NCI-H146 treated with DMSO at 0.1 percent for 48 hours (cell line): ENCODE measurements around the gene MOSMO.
"Not testable (repeated sequence)": the region's sequence is repeated elsewhere in the genome, so short reads cannot be mapped to it uniquely, and the experiment has no call there.

ENCODE experiments used
- DNase-seq: peaks from one replicate; lab custom pipeline; 2025; ENCODE audit not compliant: unreplicated experiment; lab: John Stamatoyannopoulos, UW

Gene MOSMO

GRCh38 chr16:22002047-22002446 is 5.9 kb upstream of the MOSMO start:
- not testable (repeated sequence) for DNase-seq

DNA sequence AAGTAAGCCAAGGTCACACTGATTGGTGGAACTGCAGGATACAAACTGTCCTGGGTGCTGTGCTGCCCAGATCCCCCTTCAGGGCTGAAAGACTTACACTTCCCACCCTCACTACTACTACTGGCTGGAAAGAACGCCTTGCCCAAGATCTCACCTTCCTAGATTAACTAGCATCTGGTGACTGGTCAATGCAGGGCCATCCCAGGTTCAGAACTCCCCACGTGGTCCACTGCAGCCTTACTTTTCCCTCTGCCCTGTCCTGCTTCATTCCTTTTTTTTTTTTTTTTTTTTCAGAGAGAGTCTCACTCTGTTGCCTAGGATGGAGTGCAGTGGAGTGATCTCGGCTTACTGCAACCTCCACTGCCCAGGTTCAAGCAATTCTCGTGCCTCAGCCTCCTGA is 4.7 kb upstream of the MOSMO start:
- DNase-seq = no peak

DNA sequence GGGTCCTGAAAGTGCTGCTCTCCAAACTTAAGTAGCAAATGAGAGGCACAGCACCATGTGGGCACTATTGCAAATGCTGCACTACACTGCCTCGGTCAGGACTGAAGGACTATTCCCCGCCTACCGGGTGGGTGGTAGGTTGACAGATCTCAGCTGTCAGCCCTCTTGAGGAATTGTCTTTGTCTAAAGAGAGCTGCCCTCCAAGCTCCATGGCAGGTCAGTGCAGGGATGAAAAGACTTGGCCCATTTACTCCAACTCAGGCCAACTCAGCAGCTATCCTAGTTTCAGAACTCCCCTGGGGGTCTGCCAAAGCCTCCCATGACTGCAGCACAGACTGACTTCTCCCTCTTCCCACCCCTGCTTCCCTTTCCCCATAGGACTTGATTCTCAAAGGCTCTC is 3.6 kb upstream of the MOSMO start:
- no peak for DNase-seq

- no peak for DNase-seq
Measured at GRCh38 chr16:22005746-22006145, 2.2 kb upstream of the MOSMO start.

GRCh38 chr16:22006636-22007035 is 1.3 kb upstream of the MOSMO start:
- no peak for DNase-seq

DNA sequence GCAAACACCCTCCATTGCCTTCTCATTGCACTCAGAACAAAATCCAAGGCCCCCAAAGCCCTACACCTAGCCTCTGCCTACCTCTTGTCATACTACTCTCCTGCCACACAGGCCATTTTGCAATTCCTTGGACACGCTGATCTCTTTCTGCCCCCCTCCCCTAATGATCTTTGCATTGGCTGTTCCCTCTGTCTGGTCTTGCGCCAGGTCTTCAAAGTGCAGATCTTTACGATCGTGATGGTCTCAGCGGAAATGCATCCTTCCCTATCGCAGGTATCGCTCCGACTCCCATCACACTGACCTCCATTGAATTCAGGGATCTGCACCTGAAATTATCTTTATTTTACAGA is 777 bp upstream of the MOSMO start:
- no peak for DNase-seq

GRCh38 chr16:22008215-22009059 is 526 bp downstream of the MOSMO start:
- DNase-seq = no peak

DNA sequence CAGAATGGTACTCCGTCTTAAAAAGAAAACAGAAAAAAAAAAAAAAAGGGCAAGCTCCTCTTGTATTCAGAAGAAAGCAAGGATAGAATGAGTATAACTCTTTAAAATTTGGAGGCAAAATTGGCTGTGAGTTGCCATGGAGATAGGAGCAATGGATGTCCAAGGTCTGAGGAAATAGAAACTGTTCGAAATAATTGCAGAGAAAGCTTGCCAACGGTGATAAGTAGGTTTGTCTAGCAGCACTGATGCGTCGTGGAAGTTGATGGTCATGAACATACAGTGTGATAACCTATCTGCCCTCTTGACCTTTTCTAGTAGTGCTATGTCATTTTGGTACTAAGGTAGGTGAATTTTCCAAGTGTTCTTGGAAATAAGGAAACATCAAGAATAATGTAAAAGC is 3.0 kb downstream of the MOSMO start:
- DNase-seq = no peak

DNA sequence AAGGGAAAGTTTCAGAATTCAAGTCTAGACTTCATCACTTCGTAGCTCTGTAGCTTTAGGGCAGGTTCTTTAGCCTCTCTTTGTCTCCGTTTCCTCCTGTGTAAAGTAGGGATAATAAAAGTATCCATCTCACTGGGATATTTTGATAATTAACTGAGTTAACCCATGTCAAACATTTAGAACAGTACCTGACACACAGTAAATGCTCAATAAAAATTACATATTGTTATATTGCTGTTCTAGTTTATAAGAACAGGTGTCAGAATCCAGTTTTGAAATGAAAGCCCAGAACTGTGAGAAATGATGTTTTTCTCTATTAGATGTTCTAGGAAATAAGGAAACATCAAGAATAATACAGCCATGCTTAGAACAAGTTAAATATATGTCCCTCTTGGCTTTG is 4.3 kb downstream of the MOSMO start:
- DNase-seq = no peak

- DNase-seq = no peak
Measured at GRCh38 chr16:22013486-22013885, 5.6 kb downstream of the MOSMO start.

GRCh38 chr16:22014271-22014873 is 6.5 kb downstream of the MOSMO start:
- DNase-seq = no peak

DNA sequence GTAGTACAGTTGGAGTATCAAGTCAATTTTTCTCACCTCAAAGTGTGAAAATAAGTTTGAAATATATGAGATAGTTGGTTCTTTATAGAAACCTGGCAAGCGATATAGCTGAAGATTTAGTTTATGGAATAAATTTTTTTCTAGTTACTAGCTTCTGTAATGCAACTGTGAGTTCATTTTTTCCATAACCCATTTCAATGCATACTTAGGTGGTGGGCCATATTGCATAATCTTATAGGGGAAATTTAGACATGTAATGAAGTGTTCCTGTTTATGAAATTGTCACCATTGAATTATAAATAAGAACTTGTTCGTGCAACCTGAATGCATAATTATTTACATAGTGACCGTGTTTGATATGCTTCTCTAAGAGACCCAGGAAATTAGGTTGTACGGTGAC is 9.0 kb downstream of the MOSMO start:
- no peak for DNase-seq

DNA sequence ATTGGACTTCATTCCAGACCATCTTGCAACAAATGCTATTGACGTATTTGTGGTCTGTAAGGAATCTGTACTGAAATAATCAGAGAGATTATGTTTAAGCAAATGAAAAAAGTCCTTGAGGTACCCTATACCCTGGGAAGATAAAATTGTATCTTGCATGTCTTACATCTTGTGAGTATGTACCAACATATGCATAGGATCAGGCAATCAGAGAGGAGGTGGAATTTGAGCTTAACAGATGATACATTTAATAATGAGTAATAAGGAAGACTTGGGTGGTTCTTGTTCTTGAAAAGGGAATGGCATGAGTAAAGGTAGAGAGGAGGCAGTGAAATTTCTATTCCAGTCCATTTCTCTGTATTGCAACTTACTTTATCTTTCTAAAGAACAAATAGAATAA is 10.6 kb downstream of the MOSMO start:
- no peak for DNase-seq

GRCh38 chr16:22022151-22022550 is 14.2 kb downstream of the MOSMO start:
- no peak for DNase-seq

GRCh38 chr16:22023505-22023904 is 15.6 kb downstream of the MOSMO start:
- DNase-seq = no peak

- not testable (repeated sequence) for DNase-seq
Measured at GRCh38 chr16:22024785-22025184, 16.9 kb downstream of the MOSMO start.

GRCh38 chr16:22027633-22028032 is 19.7 kb downstream of the MOSMO start:
- DNase-seq = no peak

DNA sequence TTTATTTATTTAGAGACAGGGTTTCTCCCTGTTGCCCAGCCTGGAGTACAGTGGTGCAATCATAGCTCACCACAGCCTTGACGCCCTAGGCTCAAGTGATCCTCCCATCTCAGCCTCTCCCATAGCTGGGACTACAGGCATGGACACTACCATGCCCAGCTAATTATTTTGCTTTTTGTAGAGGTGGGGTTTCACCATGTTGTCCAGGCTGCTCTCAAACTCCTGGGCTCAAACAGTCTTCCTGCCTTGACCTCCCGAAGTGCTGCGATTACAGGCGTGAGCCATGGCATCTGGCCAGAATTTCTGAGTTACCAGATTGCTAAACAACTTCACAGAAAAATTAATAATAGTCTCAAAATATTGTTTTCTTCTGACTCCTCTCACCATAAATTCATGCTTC is 21.7 kb downstream of the MOSMO start:
- DNase-seq = no peak

DNA sequence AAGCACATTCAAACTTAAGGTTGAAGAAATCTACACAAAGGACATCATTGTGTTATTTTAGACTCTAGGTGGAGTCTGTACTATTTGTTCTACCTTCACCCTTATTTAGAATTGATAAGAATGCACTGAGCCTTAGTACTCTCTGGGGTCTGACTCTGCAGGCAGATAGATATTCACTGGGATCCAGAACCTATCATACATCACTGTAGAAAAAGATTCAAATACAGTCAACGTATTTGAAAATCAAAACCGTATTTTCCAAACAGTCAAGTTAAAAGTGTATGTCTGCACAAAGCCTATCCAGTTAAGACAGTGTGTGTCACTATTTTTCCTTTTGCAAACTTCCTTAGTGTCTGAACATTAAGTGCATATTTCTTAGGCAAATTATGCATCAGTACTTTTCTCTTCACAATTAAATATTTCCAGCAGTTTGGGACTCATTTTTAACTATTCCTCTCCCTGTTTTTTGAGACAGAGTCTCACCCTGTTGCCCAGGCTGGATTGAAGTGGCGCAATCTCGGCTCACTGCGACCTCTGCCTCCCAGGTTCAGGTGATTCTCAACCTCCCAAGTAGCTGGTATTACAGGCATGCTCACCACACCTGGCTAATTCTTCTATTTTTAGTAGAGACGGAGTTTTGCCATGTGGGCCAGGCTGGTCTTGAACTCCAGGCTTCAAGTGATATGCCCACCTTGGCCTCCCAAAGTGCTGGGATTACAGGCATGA is 22.3 kb downstream of the MOSMO start:
- DNase-seq = no peak

GRCh38 chr16:22031483-22032083 is 23.7 kb downstream of the MOSMO start:
- no peak for DNase-seq

DNA sequence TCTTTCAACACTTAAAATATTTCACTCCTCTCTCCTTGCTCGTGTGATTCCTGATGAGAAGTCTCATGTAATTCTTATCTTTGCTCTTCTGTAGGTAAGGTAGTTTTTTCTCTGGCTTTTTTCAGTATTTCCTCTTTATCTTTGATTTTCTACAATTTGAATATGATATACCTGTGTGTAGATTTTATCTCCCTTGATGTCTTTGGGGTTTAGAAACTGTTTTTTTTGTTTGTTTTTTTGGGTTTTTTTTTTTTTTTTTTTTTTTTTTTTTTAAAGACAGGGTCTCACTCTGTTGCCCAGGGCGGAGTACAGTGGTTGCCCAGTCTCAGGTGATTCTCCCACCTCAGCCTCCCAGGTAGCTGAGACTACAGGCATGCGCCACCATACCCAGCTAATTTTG is 26.6 kb downstream of the MOSMO start:
- no peak for DNase-seq

DNA sequence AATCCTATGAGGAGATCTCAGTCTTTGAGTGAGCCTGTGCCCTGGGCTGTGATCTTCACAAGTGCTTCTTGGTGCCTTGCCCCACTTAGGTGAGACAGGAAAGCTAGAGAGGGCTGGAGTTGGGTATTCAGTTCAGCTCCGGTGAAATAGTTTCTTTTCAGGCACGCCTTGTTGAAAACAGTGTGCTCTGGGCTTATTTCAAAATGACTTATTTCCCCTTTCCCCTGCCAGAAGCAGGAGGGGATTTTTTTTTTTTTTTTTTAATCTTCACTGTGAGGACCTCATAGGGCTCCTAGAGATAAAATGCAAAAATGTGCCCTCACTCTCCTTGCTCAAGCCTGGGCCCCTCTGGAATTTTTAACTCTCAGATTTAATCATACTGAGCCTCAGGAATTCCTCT is 27.2 kb downstream of the MOSMO start:
- no peak for DNase-seq
